Measurements from ENCODE around the gene AOPEP.
"Not testable (repeated sequence)": the region's sequence is repeated elsewhere in the genome, so short reads cannot be mapped to it uniquely, and the experiment has no call there.

AOPEP gene

GRCh38 chr9:94872083-94872833, 145.8 kb downstream of the AOPEP start:
- TF ChIP-seq CTCF (IDR thresholded peaks at IDR 0.05; ENCODE audit: insufficient read depth, missing control alignments) = no peak
- DNase-seq (ENCODE audit: insufficient read length, low spot score) (no peak), FAIRE-seq (no peak)

GRCh38 chr9:94872891-94873511, 146.5 kb downstream of the AOPEP start:
- DNase-seq (ENCODE audit: insufficient read length, low spot score) (no peak), FAIRE-seq (no peak)
- no peak for TF ChIP-seq CTCF (IDR thresholded peaks at IDR 0.05; ENCODE audit: insufficient read depth, missing control alignments)

- FAIRE-seq (no peak), DNase-seq (ENCODE audit: insufficient read length, low spot score) (no peak)
- TF ChIP-seq CTCF (IDR thresholded peaks at IDR 0.05; ENCODE audit: insufficient read depth, missing control alignments) = no peak
These were observed 147.8 kb downstream of the AOPEP start for GRCh38 chr9:94874316-94874715.

GRCh38 chr9:94875300-94876020, 149.0 kb downstream of the AOPEP start:
- TF ChIP-seq CTCF (IDR thresholded peaks at IDR 0.05; ENCODE audit: insufficient read depth, missing control alignments) = no peak
- FAIRE-seq = no peak

GRCh38 chr9:94878804-94879203, 152.3 kb downstream of the AOPEP start:
- FAIRE-seq; DNase-seq (ENCODE audit: insufficient read length, low spot score): not testable (repeated sequence)

More at GRCh38 chr9:94875300-94876020, 149.0 kb downstream of the AOPEP start:
- DNase-seq (ENCODE audit: insufficient read length, low spot score) = no peak

GRCh38 chr9:94879230-94879629, 152.7 kb downstream of the AOPEP start:
- FAIRE-seq (no peak), DNase-seq (ENCODE audit: insufficient read length, low spot score) (no peak)

More at GRCh38 chr9:94879230-94879629, 152.7 kb downstream of the AOPEP start:
- TF ChIP-seq CTCF (IDR thresholded peaks at IDR 0.05; ENCODE audit: insufficient read depth, missing control alignments) = no peak

Measured in D721Med (cell line).